ENCODE results near the gene ATP10A. TPM values are rescaled to one million over a fixed set of nuclear protein-coding genes. Genes with fewer than 3 reads are reported as not detected.
A peak's percentile ranks its signal among the peaks of the same experiment; 100 is the strongest.
"Not testable (repeated sequence)": the region's sequence is repeated elsewhere in the genome, so short reads cannot be mapped to it uniquely, and the experiment has no call there.

Gene ATP10A
- total and polyA plus RNA-seq, 12 donors = 0.67 to 31.8 (median 16.1) TPM

DNA sequence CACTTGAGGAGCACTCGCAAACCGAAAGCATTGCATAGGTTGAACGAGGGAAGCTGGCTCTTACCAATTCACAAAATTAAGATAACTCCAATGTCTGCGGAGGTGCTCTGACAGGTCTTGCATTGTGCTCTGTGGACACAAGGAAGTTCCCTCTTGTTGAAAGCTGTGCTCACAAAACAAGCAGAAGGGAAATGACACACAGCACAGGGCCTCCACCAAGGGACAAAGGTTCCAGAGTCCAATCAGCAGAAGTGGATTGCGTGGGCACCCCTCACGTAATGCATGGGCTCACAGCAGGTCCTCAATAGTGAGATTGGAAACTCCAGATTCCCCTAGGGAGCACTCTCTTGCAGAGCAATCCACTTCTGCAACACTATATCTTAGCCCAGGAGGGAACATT, 89.9 kb downstream of the ATP10A start:
- peaks cover 0 to 4% of the 10 kb centered on the region in 2 donors for H3K4me1 ChIP-seq (replicated peaks in 1 of 2)
- H3K9me3 ChIP-seq (replicated peaks in 1 of 3) = no peaks in the 10 kb centered on the region
- H3K4me3 ChIP-seq = no peak overlapping the region
- peak in 1 of 7 donors; percentile 42 for DNase-seq
- TF ChIP-seq, protein P1, sequence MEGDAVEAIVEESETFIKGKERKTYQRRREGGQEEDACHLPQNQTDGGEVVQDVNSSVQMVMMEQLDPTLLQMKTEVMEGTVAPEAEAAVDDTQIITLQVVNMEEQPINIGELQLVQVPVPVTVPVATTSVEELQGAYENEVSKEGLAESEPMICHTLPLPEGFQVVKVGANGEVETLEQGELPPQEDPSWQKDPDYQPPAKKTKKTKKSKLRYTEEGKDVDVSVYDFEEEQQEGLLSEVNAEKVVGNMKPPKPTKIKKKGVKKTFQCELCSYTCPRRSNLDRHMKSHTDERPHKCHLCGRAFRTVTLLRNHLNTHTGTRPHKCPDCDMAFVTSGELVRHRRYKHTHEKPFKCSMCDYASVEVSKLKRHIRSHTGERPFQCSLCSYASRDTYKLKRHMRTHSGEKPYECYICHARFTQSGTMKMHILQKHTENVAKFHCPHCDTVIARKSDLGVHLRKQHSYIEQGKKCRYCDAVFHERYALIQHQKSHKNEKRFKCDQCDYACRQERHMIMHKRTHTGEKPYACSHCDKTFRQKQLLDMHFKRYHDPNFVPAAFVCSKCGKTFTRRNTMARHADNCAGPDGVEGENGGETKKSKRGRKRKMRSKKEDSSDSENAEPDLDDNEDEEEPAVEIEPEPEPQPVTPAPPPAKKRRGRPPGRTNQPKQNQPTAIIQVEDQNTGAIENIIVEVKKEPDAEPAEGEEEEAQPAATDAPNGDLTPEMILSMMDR (IDR thresholded peaks at IDR 0.05) = no peak
- TF ChIP-seq POLR2A (IDR thresholded peaks at IDR 0.05) = no peak
- no peaks in the 10 kb centered on the region for H3K36me3 ChIP-seq (replicated peaks in 1 of 2)
- H3K27ac ChIP-seq = peak overlapping the region in 1 of 5 donors; percentile 30
- 82 to 93% (median 85%) methylated on average over 6 of the region's 6 CpGs for WGBS, 4 donors
- no peaks in the 10 kb centered on the region for H3K27me3 ChIP-seq
- intact Hi-C loops (cut with DNase I) = loop anchor here in 1 of 2 donors (10.0 kb wide), 1 partner anchor 92 kb away; the partner anchor contains the start of gene ATP10A

DNA sequence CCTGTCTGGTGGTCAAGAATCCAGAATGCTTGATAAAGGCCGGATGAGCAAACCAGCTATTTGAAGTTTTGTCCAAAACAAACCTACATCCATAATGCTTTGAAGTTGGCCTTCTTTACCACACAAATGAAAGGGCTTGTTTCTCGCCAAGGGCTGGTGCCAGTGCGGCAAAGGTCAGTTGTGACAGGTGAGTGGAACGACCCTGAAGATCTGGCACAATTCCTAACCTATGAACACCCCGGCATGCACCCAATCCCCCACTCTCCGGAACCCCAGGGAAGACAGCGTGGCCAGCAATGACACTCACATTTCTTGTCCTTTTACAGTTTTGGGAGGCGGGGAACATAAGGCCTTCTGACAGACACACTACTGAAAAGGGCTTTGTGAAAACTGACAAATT, 90.6 kb downstream of the ATP10A start:
- H3K4me1 ChIP-seq (replicated peaks in 1 of 2) = peaks cover 0 to 4% of the 10 kb centered on the region in 2 donors
- peak overlapping the region in 1 of 5 donors; percentile 30 for H3K27ac ChIP-seq
- H3K36me3 ChIP-seq (replicated peaks in 1 of 2) = no peaks in the 10 kb centered on the region
- no peak for TF ChIP-seq POLR2A (IDR thresholded peaks at IDR 0.05)
- TF ChIP-seq, protein P1 (IDR thresholded peaks at IDR 0.05) = no peak
- no peaks in the 10 kb centered on the region for H3K27me3 ChIP-seq
- WGBS, 4 donors = 46 to 65% (median 56%) methylated on average over 8 of the region's 8 CpGs
- intact Hi-C loops (cut with DNase I) = loop anchor here in 1 of 2 donors (10.0 kb wide), 1 partner anchor 92 kb away; the partner anchor contains the start of gene ATP10A
- no peak overlapping the region for H3K4me3 ChIP-seq
- H3K9me3 ChIP-seq (replicated peaks in 1 of 3) = no peaks in the 10 kb centered on the region
- peak in 3 of 7 donors; percentile 35 to 68 (median 48) for DNase-seq

DNA sequence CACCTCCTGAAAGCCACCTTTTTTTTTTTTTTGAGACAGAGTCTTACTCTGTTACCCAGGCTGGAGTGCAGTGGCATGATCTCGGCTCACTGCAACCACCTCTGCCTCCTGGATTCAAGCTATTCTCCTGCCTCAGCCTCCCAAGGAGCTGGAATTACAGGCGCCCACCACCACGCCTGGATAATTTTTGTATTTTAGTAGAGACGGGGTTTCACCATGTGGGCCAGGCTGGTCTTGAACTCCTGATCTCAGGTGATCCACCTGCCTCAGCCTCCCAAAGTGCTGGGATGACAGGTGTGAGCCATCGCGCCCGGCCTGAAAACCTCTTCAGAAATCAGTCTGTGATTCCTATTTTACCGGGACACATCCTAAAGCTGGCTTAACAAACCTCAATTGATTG, 91.4 kb downstream of the ATP10A start:
- WGBS, 4 donors = 86 to 92% (median 89%) methylated on average over 8 of the region's 8 CpGs
- not testable (repeated sequence) for H3K4me1 ChIP-seq (replicated peaks in 1 of 2); H3K27me3 ChIP-seq; DNase-seq; H3K9me3 ChIP-seq (replicated peaks in 1 of 3); H3K36me3 ChIP-seq (replicated peaks in 1 of 2); H3K4me3 ChIP-seq
- intact Hi-C loops (cut with DNase I) = loop anchor here in 1 of 2 donors (10.0 kb wide), 1 partner anchor 93 kb away; the partner anchor contains the start of gene ATP10A
- peak overlapping the region in 1 of 5 donors; percentile 30 for H3K27ac ChIP-seq

DNA sequence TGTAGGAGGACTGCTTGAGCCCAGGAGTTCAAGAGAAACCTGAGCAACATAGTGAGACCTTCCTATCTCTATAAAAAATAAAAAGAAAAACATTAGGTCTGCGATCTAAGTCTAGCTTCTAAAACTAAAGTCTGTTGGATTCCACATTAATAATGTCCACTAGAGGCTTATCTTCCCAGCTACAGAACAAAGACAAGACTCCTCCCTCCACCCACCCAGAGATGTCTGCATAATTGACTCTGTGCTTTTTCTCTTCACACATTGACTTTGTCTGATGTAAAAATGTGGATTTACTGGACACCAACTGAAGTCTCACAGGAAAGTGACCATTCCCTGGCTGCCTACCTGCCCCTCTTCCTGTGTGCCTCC, 91.8 kb downstream of the ATP10A start:
- 25 to 52% (median 35%) methylated on average over 1 of the region's 1 CpG for WGBS, 4 donors
- H3K27ac ChIP-seq = peak overlapping the region in 1 of 5 donors; percentile 30
- H3K4me1 ChIP-seq (replicated peaks in 1 of 2) = peaks cover 0 to 4% of the 10 kb centered on the region in 2 donors
- no peaks in the 10 kb centered on the region for H3K9me3 ChIP-seq (replicated peaks in 1 of 3)
- no peak overlapping the region for H3K4me3 ChIP-seq
- no peak for TF ChIP-seq POLR2A (IDR thresholded peaks at IDR 0.05)
- TF ChIP-seq, protein P1 (IDR thresholded peaks at IDR 0.05) = peak in 2 of 6 experiments; percentile 7 to 9
- H3K36me3 ChIP-seq (replicated peaks in 1 of 2) = no peaks in the 10 kb centered on the region
- DNase-seq = no peak
- intact Hi-C loops (cut with DNase I) = loop anchor here in 1 of 2 donors (10.0 kb wide), 1 partner anchor 93 kb away; the partner anchor contains the start of gene ATP10A
- H3K27me3 ChIP-seq = no peaks in the 10 kb centered on the region

Measured in adrenal gland (tissue), 12 donors.